NCI-H82 (cell line): Measurements from ENCODE around the gene B3GNT3.

Experiments used
- DNase-seq: peaks from one replicate; lab custom pipeline; 2025; lab: John Stamatoyannopoulos, UW

The B3GNT3 gene, protein sequence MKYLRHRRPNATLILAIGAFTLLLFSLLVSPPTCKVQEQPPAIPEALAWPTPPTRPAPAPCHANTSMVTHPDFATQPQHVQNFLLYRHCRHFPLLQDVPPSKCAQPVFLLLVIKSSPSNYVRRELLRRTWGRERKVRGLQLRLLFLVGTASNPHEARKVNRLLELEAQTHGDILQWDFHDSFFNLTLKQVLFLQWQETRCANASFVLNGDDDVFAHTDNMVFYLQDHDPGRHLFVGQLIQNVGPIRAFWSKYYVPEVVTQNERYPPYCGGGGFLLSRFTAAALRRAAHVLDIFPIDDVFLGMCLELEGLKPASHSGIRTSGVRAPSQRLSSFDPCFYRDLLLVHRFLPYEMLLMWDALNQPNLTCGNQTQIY

GRCh38 chr19:17794731-17795494 lies at the start of gene B3GNT3:
Gene B3GNT3, plus strand, starts transcription at chr19:17795138. Its CDS starts 12,670 bp downstream, at chr19:17807808.
- peak; percentile 60 for DNase-seq

- peak; percentile 100 for DNase-seq
Observed at GRCh38 chr19:17747205-17748098, 47.5 kb upstream of the B3GNT3 start.

DNA sequence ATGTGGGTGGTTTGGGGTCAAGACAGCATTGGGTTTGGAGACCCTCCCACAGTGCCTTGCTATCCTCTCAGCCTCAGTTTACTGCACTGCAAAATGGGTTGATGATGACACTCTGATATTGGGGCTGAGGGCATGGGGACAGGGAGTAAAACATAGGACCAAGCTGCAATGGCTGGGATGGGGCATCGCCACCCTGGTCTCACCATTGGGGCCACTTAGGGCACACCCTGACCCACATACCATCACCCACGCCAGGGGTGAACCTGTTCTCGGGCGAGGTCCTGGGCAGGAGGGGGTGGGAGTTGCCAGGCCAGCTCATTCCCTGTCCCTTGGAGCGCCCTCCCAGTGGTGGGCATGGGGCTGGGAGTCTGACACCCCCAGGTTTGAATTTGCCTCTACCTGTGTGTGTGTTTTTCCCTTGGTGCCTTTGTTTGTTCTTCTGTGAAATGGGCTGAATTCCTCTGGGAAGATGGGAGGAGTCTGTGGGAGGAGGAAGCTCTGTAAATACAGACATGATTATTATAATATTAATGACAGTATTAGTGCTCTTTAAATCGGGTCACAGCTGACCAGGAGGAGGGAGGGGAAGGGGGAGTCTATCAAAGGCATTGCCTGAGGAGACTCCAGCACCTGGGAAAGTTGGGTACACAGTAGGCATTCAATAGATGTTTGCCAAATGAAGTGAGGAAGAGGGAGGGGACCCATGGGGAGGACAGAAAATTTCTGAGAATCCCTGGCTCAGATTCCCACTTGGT lies 45.9 kb upstream of the B3GNT3 start:
- no peak for DNase-seq

- DNase-seq = no peak
Observed at GRCh38 chr19:17749912-17750317, 45.0 kb upstream of the B3GNT3 start.

- DNase-seq = no peak
Observed at GRCh38 chr19:17751103-17751911, 43.6 kb upstream of the B3GNT3 start, which contains the start of gene FCHO1. Gene FCHO1, plus strand, starts transcription at chr19:17751477. Its CDS starts 3,688 bp downstream, at chr19:17755165.

DNA sequence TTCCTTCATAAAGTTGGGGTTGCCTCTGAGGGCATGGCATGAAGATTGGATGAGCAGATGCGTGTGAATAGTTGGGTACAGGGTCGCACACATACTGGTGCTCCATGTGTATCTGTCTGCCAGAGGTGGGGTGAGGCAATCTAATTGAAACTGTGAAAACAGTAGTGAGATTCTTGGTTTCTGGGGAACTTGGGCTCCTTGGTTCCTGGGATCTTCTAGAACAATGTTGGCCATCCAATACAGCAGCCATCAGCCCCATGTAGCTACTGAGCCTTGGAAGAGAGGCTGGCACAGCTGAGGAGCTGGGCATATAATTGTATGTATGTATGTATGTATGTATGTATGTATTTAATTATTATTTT lies 43.0 kb upstream of the B3GNT3 start:
- DNase-seq = no peak

DNA sequence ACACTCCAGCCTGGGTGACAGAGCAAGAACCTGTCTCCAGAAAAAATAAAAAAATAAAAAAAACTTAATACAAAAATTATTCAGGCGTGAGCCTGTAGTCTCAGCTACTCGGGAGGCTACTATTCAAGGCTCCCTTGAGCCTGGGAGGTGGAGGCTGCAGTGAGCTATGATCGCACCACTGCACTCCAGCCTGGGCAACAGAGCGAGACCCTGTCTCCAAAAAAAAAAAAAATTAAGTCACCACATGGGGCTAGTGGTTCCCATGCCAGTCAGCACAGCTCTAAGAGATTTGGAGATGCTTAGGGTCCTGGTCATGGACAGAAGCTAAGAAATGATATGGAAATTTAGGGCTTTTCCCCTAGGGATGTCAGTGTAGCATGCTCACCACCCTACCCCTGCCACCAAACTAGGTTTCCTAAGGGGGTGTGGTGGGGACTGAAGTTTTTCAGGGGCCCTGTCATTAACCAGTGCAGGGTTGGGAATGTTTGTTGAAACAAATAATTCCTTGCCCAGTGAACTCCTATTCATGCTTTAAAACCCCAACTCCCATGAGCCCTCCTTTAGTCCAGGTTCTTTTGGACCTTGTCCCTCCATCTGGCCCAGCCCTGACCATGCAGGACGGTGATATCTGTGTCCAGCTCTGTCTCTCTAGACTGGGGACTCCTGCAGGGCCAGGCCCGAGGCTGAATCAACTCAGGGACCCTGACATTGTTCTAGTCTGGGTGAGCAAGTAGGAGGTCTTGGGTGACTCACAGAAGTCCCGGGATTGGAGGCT lies 41.9 kb upstream of the B3GNT3 start:
- no peak for DNase-seq

DNA sequence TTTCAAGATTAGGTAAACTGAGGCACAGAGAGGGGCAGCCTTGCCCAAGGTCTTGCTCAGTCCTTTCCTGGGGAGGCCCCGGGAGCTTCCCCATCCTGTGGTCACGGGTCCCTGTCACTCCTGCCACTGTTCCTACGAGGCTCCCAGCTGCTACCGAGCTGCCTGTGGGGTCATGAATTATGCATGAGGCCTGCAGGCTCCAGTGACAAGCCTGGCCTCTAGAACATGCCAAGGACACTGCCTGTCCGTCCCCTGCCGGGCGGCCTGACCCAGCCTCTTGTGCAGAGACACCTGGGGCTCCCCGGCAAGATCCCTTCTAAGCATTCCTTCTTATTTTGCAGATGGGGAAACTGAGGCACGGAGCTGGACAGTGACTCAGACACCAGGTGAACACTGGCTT lies 41.0 kb upstream of the B3GNT3 start:
- DNase-seq = no peak

GRCh38 chr19:17754634-17755442 lies 40.1 kb upstream of the B3GNT3 start:
- DNase-seq = no peak

DNA sequence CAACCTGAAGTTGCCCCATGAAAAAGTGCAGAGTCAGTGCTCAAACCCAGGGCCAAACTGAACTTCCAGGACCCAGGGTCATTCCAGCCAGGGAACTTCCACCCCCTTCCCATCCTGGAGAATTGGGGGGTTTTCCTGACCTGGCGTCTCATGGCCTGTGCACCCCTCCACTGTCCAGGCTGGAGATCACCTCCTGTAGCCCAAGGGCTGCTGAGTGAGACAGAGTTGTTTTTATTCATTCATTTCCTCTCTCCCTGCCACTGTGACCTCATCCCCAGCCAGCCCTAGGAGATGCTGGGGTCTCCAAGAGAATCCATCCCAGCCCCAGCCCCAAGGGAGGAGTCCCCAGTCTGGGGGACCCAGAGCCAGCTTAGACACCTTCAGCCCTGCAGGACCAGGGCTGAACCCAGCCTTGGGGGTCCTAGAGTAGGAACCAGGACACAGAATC lies 39.5 kb upstream of the B3GNT3 start:
- no peak for DNase-seq

- DNase-seq = peak; percentile 95
Observed at GRCh38 chr19:17755977-17756670, 38.8 kb upstream of the B3GNT3 start.

DNA sequence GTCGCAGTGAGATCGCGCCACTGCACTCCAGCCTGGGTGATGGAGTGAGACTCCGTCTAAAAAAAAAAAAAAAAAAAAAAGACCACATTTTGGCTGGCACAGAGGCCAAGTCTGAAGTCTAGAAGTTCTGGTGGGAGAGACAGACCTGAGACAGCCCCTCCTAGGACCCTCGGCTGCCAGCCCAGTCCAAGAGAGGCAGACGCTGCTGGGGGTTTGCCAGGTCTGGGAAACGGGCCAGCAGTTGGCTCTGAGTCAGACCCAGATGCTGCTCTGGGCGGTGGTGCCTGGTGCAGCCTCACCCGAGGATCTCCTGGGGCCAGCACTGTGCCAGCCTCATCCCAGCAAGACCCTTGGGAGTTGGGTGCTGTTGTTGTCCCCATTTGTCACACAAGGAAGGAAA lies 37.8 kb upstream of the B3GNT3 start:
- no peak for DNase-seq

- DNase-seq = no peak
Observed at GRCh38 chr19:17758515-17758914, 36.4 kb upstream of the B3GNT3 start.

GRCh38 chr19:17761148-17761547 lies 33.8 kb upstream of the B3GNT3 start:
- no peak for DNase-seq

DNA sequence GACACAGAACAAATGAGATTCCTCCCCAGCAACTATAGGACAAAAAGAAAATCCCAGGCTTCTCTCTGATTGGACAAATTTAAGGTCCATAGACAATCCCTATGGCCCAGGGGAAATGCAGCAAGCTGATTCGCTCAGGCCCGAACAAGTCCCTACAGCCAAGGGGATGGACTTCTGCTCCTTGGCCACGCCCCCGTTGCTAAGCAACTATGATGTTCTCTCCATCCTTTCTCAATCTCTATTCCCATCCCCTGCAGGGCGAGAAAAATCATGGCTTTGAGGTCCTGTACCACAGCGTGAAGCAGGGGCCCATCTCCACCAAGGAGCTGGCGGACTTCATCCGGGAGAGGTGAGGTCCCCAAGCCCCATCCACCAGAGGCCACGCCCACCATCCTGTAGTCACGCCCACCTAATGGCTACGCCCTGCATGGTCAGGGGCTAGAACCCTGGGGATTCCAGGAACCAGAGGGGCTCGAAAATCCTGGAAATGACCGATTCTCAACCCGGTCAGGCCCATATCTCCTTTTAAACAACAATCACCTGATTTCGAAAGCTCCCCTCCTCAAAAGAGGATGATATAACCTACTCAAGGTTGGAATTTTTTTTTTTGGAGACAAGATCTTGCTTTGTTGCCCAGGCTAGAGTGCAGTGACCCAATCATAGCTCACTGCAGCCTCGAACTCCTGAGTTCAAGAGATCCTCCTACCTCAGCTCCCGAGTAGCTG lies 32.3 kb upstream of the B3GNT3 start:
- DNase-seq = peak; percentile 94

GRCh38 chr19:17764348-17764747 lies 30.6 kb upstream of the B3GNT3 start:
- DNase-seq = no peak

- no peak for DNase-seq
Observed at GRCh38 chr19:17765069-17765618, 29.8 kb upstream of the B3GNT3 start.
